ENCODE data around the gene EDEM2. TPM values are rescaled to one million over a fixed set of nuclear protein-coding genes. Genes with fewer than 3 reads are reported as not detected.

EDEM2 gene
- total and polyA plus RNA-seq, 2 of the 13 experiments (the other 11 are each of a cell fraction or from before 2014, with no cell fraction given), result 33.1 to 46.9 TPM

DNA sequence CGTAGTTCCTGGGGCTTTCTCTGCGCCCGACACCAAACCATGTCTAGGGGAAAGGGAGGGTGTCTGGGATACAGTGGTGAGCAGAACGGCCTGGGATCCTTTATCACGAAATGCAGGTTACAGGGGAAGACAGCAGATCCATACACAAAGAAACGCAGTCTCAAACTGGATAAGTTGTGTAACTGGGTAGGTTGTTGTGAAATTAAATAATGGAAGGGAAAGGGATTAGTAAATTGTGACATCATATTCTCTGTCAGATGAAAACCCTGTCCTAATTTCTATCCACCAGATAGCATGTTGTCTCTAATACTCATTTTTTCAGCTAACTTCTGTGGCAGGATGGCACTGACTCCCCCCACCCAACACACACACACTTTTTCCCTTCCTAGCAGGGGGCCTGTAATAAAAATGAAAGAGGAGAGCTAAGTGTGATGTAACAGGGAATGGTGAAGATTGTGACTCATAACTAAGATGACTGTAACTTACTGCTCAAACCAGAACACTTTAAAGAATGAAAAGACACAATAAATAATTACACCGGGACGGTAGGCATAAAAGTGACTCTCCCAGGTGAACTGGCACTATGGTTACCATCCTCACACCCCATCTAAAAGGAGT is 53.8 kb downstream of the EDEM2 start (continued):
- TF ChIP-seq USF2 (IDR thresholded peaks at IDR 0.05; ENCODE audit: low read depth, low read length) (no peak), USF2 (CRISPR knock-in tag; IDR thresholded peaks at IDR 0.05; ENCODE audit: borderline replicate concordance) (peak; percentile 82; the same call in 1 of the 2 replicates), ZNF841 (CRISPR knock-in tag; IDR thresholded peaks at IDR 0.05; ENCODE audit: borderline replicate concordance) (no peak), ZNF510 (CRISPR knock-in tag; IDR thresholded peaks at IDR 0.05; ENCODE audit: low read depth) (0 out of 2 replicates have a peak, but pooled peaks have one; percentile 30), EZH2 (conservative IDR thresholded peaks at IDR 0.05; ENCODE audit: low read depth, low read length) (no peak), NFATC3 (CRISPR knock-in tag; IDR thresholded peaks at IDR 0.05) (peak; percentile 94; the same call in 1 of the 2 replicates), NR2F6 (IDR thresholded peaks at IDR 0.05) (peak; percentile 6; the same call in 1 of the 2 replicates), NR2F6 (CRISPR knock-in tag; IDR thresholded peaks at IDR 0.05) (no peak), ATAD3A (CRISPR knock-in tag; IDR thresholded peaks at IDR 0.05) (no peak), HMG20A (CRISPR knock-in tag; IDR thresholded peaks at IDR 0.05; ENCODE audit: borderline replicate concordance) (0 out of 2 replicates have a peak, but pooled peaks have one; percentile 4), ZNF629 (CRISPR knock-in tag; conservative IDR thresholded peaks at IDR 0.05) (no peak), ZNF562 (CRISPR knock-in tag; IDR thresholded peaks at IDR 0.05; ENCODE audit: borderline replicate concordance) (no peak), CREB1 (IDR thresholded peaks at IDR 0.05) (peak; percentile 66), CREB1 (CRISPR knock-in tag; IDR thresholded peaks at IDR 0.05) (no peak; the same call in none of the 2 replicates), ZNF780A (CRISPR knock-in tag; IDR thresholded peaks at IDR 0.05) (peak; percentile 5; the same call in 1 of the 2 replicates), ZNF205 (CRISPR knock-in tag; IDR thresholded peaks at IDR 0.05) (peak; percentile 15; the same call in 1 of the 2 replicates), ZBTB44 (CRISPR knock-in tag; IDR thresholded peaks at IDR 0.05) (no peak), ZNF839 (CRISPR knock-in tag; IDR thresholded peaks at IDR 0.05; ENCODE audit: borderline replicate concordance) (no peak), ZNF33A (CRISPR knock-in tag; IDR thresholded peaks at IDR 0.05; ENCODE audit: borderline replicate concordance) (0 out of 2 replicates have a peak, but pooled peaks have one; percentile 9), SRY (CRISPR knock-in tag; IDR thresholded peaks at IDR 0.05) (no peak), ZFX (CRISPR knock-in tag; IDR thresholded peaks at IDR 0.05; ENCODE audit: low read depth) (no peak), CENPT (CRISPR knock-in tag; IDR thresholded peaks at IDR 0.05; ENCODE audit: low read depth) (no peak)
- TF ChIP-seq, protein P1, sequence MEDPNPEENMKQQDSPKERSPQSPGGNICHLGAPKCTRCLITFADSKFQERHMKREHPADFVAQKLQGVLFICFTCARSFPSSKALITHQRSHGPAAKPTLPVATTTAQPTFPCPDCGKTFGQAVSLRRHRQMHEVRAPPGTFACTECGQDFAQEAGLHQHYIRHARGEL (CRISPR knock-in tag; IDR thresholded peaks at IDR 0.05), result no peak
- TF ChIP-seq, protein P2, sequence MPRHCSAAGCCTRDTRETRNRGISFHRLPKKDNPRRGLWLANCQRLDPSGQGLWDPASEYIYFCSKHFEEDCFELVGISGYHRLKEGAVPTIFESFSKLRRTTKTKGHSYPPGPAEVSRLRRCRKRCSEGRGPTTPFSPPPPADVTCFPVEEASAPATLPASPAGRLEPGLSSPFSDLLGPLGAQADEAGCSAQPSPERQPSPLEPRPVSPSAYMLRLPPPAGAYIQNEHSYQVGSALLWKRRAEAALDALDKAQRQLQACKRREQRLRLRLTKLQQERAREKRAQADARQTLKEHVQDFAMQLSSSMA (CRISPR knock-in tag; IDR thresholded peaks at IDR 0.05), result no peak

Data from HepG2 (cell line).